Measurements from ENCODE around the gene L1CAM.

GRCh38 chrX:153933748-153934147, 47.8 kb upstream of the L1CAM start:
- TF ChIP-seq CHD1 (IDR thresholded peaks at IDR 0.05; ENCODE audit: low read depth, low read length) (no peak), TEAD4 (IDR thresholded peaks at IDR 0.05; ENCODE audit: low read depth, low read length) (no peak), POLR2A (IDR thresholded peaks at IDR 0.05; ENCODE audit: control extremely low read depth in 1 of 2, low read depth in 2 of 2, low read length in 2 of 2) (no peak), EZH2 (IDR thresholded peaks at IDR 0.05; ENCODE audit: low read depth, low read length, severe bottlenecking) (no peak), EP300 (IDR thresholded peaks at IDR 0.05; ENCODE audit: borderline replicate concordance in 1 of 2, low read depth in 2 of 2, low read length in 2 of 2) (no peak), CEBPB (IDR thresholded peaks at IDR 0.05; ENCODE audit: low read depth, low read length) (no peak), POLR2AphosphoS5 (IDR thresholded peaks at IDR 0.05; ENCODE audit: low read depth, low read length) (no peak), CREB1 (IDR thresholded peaks at IDR 0.05) (no peak), SAP30 (IDR thresholded peaks at IDR 0.05; ENCODE audit: insufficient read depth, insufficient replicate concordance, low read length) (no peak), JUN (IDR thresholded peaks at IDR 0.05; ENCODE audit: low read depth, low read length) (no peak), YY1 (IDR thresholded peaks at IDR 0.05; ENCODE audit: low read depth, low read length) (no peak), JUND (IDR thresholded peaks at IDR 0.05; ENCODE audit: low read length) (no peak)
- TF ChIP-seq, protein P1, sequence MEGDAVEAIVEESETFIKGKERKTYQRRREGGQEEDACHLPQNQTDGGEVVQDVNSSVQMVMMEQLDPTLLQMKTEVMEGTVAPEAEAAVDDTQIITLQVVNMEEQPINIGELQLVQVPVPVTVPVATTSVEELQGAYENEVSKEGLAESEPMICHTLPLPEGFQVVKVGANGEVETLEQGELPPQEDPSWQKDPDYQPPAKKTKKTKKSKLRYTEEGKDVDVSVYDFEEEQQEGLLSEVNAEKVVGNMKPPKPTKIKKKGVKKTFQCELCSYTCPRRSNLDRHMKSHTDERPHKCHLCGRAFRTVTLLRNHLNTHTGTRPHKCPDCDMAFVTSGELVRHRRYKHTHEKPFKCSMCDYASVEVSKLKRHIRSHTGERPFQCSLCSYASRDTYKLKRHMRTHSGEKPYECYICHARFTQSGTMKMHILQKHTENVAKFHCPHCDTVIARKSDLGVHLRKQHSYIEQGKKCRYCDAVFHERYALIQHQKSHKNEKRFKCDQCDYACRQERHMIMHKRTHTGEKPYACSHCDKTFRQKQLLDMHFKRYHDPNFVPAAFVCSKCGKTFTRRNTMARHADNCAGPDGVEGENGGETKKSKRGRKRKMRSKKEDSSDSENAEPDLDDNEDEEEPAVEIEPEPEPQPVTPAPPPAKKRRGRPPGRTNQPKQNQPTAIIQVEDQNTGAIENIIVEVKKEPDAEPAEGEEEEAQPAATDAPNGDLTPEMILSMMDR (IDR thresholded peaks at IDR 0.05; ENCODE audit: control extremely low read depth in 1 of 3, insufficient read depth in 1 of 3, low read depth in 1 of 3, low read length in 3 of 3) = no peak
